NCI-H1930 (cell line): ENCODE measurements around the gene ATIC.
"Not testable (repeated sequence)": the region's sequence is repeated elsewhere in the genome, so short reads cannot be mapped to it uniquely, and the experiment has no call there.

Experiments
- DNase-seq, 2 experiments: peaks; one replicate each; lab custom pipeline; 2025; lab: John Stamatoyannopoulos, UW

The ATIC gene

GRCh38 chr2:215315301-215315700, 3.4 kb downstream of the ATIC start:
- no peak for DNase-seq

GRCh38 chr2:215316336-215316735, 4.5 kb downstream of the ATIC start:
- DNase-seq: no peak

GRCh38 chr2:215319500-215319899, 7.6 kb downstream of the ATIC start:
- DNase-seq: no peak

- no peak for DNase-seq
Observed at GRCh38 chr2:215320102-215320501, 8.2 kb downstream of the ATIC start.

DNA sequence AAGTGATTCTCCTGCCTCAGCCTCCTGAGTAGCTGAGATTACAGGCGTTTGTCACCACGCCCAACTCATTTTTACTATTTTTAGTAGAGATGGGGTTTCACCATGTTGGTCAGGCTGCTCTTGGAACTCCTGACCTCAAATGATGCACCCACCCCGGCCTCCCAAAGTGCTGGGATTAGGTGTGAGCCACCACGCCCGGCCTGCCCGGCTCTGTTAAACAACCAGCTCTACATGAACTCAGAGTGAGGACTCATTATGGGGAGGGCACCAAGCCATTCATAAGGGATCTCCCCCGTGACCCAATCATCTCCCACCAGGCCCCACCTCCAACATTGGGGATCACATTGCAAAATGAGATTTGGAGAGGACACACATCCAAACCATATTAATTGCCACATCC, 8.8 kb downstream of the ATIC start:
- DNase-seq: no peak

- DNase-seq: no peak
Observed at GRCh38 chr2:215324811-215325210, 13.0 kb downstream of the ATIC start.

DNA sequence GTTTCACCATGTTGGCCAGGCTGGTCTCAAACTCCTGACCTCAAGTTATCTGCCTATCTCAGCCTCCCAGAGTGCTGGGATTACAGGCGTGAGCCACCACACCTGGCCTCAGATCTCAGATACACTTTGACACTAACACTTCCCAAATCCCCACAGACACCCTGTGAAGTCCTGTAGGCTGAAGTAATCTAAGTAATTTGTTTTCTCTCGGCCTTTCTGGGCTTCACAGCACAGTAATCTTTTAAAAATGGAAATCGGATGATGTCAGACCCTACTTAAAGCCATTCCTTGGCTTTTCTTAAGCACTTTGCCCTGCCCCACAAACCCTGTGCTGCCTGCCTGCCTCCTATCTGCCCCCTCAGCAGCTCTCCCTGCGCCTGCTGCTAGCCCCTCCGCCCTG, 16.2 kb downstream of the ATIC start:
- no peak for DNase-seq

GRCh38 chr2:215332872-215333595, 21.2 kb downstream of the ATIC start:
- DNase-seq: no peak

GRCh38 chr2:215338883-215339679, 27.2 kb downstream of the ATIC start:
- DNase-seq: no peak

GRCh38 chr2:215347878-215348277, 36.0 kb downstream of the ATIC start:
- no peak for DNase-seq

- DNase-seq: no peak
Observed at GRCh38 chr2:215352602-215353001, 40.7 kb downstream of the ATIC start.

- no peak for DNase-seq
Observed at GRCh38 chr2:215354771-215355695, 43.2 kb downstream of the ATIC start.

GRCh38 chr2:215355801-215356200, 43.9 kb downstream of the ATIC start:
- no peak for DNase-seq

- no peak for DNase-seq
Observed at GRCh38 chr2:215356334-215356947, 44.6 kb downstream of the ATIC start.

GRCh38 chr2:215356948-215357461, 45.1 kb downstream of the ATIC start:
- DNase-seq: no peak

GRCh38 chr2:215357660-215358059, 45.8 kb downstream of the ATIC start:
- no peak for DNase-seq

GRCh38 chr2:215358312-215358845, 46.5 kb downstream of the ATIC start:
- no peak for DNase-seq

DNA sequence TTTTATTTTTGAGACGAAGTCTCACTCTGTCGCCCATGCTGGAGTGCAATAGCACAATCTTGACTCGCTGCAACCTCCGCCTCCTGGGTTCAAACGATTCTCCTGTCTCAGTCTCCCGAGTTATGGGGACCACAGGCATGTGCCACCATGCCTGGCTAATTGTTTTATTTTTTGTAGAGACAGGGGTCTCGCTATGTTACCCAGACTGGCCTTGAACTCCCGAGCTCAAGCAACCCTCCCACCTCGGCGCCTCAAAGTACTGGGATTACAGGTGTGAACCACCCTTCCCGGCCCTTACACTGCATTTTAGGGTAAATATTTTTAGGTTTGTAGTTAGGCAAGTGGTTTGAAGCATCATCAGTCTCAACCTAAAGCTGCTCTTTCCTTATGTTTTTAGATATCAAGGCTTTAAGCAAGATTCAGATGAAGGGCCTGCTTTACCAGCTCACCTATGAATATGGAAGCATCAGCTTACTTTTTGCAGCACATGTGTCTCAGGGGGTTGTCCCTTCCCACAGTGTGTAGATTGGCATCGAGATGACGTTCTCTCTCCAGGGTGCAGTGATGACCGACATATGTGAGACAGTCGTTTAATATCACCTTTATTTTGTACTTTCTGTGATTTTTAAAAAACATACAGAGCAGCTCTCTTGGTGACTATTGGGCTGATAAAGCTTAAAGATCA, 47.2 kb downstream of the ATIC start:
- no peak for DNase-seq

- DNase-seq: no peak
Observed at GRCh38 chr2:215359576-215359922, 47.7 kb downstream of the ATIC start.

GRCh38 chr2:215360059-215360458, 48.2 kb downstream of the ATIC start:
- DNase-seq: not testable (repeated sequence)

GRCh38 chr2:215360596-215360995, 48.7 kb downstream of the ATIC start:
- no peak for DNase-seq
